K562 (cell line): ENCODE measurements around the gene TMEM19. TPM values are rescaled to one million over a fixed set of nuclear protein-coding genes. Genes with fewer than 3 reads are reported as not detected.

Source experiments
- ATAC-seq: fragments of 200-7000 bp; cut with Tn5 transposase; 3 replicates; pipeline ENCODE4 v1.9.1; 2020; ENCODE audit warnings: moderate library complexity
- BruUV-seq: library from RNA; stranded (reverse); fragments of 400-500 nt; replicated peaks from 2 replicates; lab custom pipeline; 2021; lab: Mats Ljungman, UMichigan
- CTCF ChIA-PET: fragments of 300-600 bp; formaldehyde crosslinking; extraction: SDS; loops from one replicate; lab custom pipeline; 2021; ENCODE audit warnings: low intra/inter-chr PET ratio; lab: Yijun Ruan, JAX
- POLR2A ChIA-PET: fragments of 300-600, 350-650 bp; sonication (Branson Sonifier 250); formaldehyde crosslinking; extraction: SDS; loops from one replicate; lab custom pipeline; 2021; ENCODE audit warnings: antibody characterized with exemption, inconsistent platforms; lab: Yijun Ruan, JAX
- DNase-seq, 4 experiments: peaks; one replicate each; pipeline versions ENCODE4 v3.0.0 to v3.0.0-alpha.2; 2011 to 2018; ENCODE audit warnings: low spot score in 3 of 4, mixed read lengths in 3 of 4; ENCODE audit errors: extremely low read depth in 1 of 4
- FAIRE-seq: peaks from 2 replicates; lab custom pipeline; 2011; peaks lifted over from hg19 to GRCh38; lab: Jason Lieb, UNC
- H2AFZ ChIP-seq: 2 replicates; pipeline ENCODE4 v1.6.0; 2011; ENCODE audit warnings: low read depth, low read length, control low read depth, inconsistent platforms
- H3K27ac ChIP-seq: fragments of 200-600 bp; 3 replicates; pipeline ENCODE4 v1.8.0; 2011; ENCODE audit warnings: low read depth, mild to moderate bottlenecking, control low read depth, inconsistent platforms, low read length, moderate library complexity, mixed read lengths; ENCODE audit errors: extremely low read depth
- H3K27me3 ChIP-seq, 2 experiments: fragments of 300-600 bp in 1 of 2; 2 replicates in 1 of 2; 3 replicates in 1 of 2; pipeline versions ENCODE4 v1.6.0 to v1.8.0; 2011; ENCODE audit warnings: inconsistent platforms in 2 of 2, low read length in 2 of 2, mild to moderate bottlenecking in 1 of 2, mixed read lengths in 1 of 2, moderate library complexity in 1 of 2; ENCODE audit not compliant: control insufficient read depth in 2 of 2, insufficient read depth in 2 of 2
- H3K36me3 ChIP-seq: fragments of 300-600 bp; 3 replicates; pipeline ENCODE4 v1.8.0; 2011; ENCODE audit warnings: mild to moderate bottlenecking, low read length, inconsistent platforms; ENCODE audit not compliant: control insufficient read depth, insufficient read depth
- H3K4me1 ChIP-seq, 2 experiments: fragments of 200-600 bp in 1 of 2; replicated peaks in 1 of 2; 2 replicates in 1 of 2; 3 replicates in 1 of 2; pipeline versions ENCODE4 v1.5.1 to v1.8.0; 2011; ENCODE audit warnings: inconsistent platforms in 2 of 2, low read length in 2 of 2, mild to moderate bottlenecking in 1 of 2, mixed read lengths in 1 of 2, moderate library complexity in 1 of 2; ENCODE audit not compliant: control insufficient read depth in 2 of 2, insufficient read depth in 2 of 2
- H3K4me2 ChIP-seq: 2 replicates; pipeline ENCODE4 v1.6.1; 2011; ENCODE audit warnings: low read length, control low read depth, inconsistent platforms, mixed read lengths; ENCODE audit not compliant: insufficient read depth
- H3K4me3 ChIP-seq: fragments of 200-600 bp; sonication (generic), shearing (Covaris generic); 2 replicates; pipeline ENCODE4 v1.5.1; 2016; ENCODE audit warnings: control low read depth, inconsistent platforms
- H3K79me2 ChIP-seq: fragments of 200-600 bp; 3 replicates; pipeline ENCODE4 v1.8.0; 2011; ENCODE audit warnings: low read length, inconsistent platforms; ENCODE audit not compliant: control insufficient read depth, insufficient read depth
- H3K9ac ChIP-seq, 2 experiments: 2 replicates each; pipeline versions ENCODE4 v1.6.0 to v1.6.1; 2011; ENCODE audit warnings: low read depth in 2 of 2, low read length in 2 of 2, control low read depth in 1 of 2, inconsistent platforms in 1 of 2, mild to moderate bottlenecking in 1 of 2, mixed read lengths in 1 of 2; ENCODE audit not compliant: insufficient read depth in 1 of 2
- H3K9me1 ChIP-seq: one replicate; pipeline ENCODE4 v1.6.0; 2011; ENCODE audit warnings: inconsistent platforms, mild to moderate bottlenecking, low read length, moderate library complexity; ENCODE audit not compliant: control insufficient read depth, insufficient read depth
- H3K9me3 ChIP-seq: replicated peaks from 2 replicates; pipeline ENCODE4 v1.5.1; 2011; ENCODE audit warnings: low read depth, low read length, inconsistent platforms; ENCODE audit not compliant: control insufficient read depth, insufficient read depth
- H4K20me1 ChIP-seq: replicated peaks from 2 replicates; pipeline ENCODE4 v1.6.1; 2011; ENCODE audit warnings: low read length, inconsistent platforms, mixed read lengths; ENCODE audit not compliant: control insufficient read depth, insufficient read depth
- CAMTA2 ChIP-seq: fragments of 250-450 bp; sonication (Bioruptor Pico); conservative IDR thresholded peaks from 2 replicates; pipeline ENCODE4 v1.5.1; 2022
- ELK1 ChIP-seq: sonication (generic); formaldehyde crosslinking; IDR thresholded peaks from 2 replicates; pipeline ENCODE4 v1.8.1; 2022; ENCODE audit warnings: missing genetic modification reagents
- HMG20B ChIP-seq: fragments of 250-450 bp; sonication (Bioruptor Pico); IDR thresholded peaks from 2 replicates; pipeline ENCODE4 v1.5.0; 2021; ENCODE audit warnings: mild to moderate bottlenecking
- HNRNPUL1 ChIP-seq: fragments of 200-400 bp; formaldehyde crosslinking; IDR thresholded peaks from 2 replicates; pipeline ENCODE4 v1.6.1; 2017; ENCODE audit warnings: low read length
- MBD1 ChIP-seq: fragments of 250-450 bp; sonication (Bioruptor Pico); IDR thresholded peaks from 2 replicates; pipeline ENCODE4 v1.8.0; 2022; ENCODE audit warnings: inconsistent platforms
- MEIS2 ChIP-seq: fragments of 450-650 bp; IDR thresholded peaks from 2 replicates; pipeline ENCODE4 v1.6.1; 2014; ENCODE audit warnings: mild to moderate bottlenecking; ENCODE audit not compliant: partially characterized antibody
- NR0B1 ChIP-seq: fragments of 450-650 bp; IDR thresholded peaks from one replicate; pipeline ENCODE4 v1.6.1; 2018; ENCODE audit warnings: mild to moderate bottlenecking, moderate library complexity; ENCODE audit not compliant: partially characterized antibody
- NR3C1 ChIP-seq: sonication (generic); formaldehyde crosslinking; IDR thresholded peaks from 2 replicates; pipeline ENCODE4 v1.8.1; 2022; ENCODE audit warnings: missing genetic modification reagents
- RBM17 ChIP-seq: fragments of 200-400 bp; formaldehyde crosslinking; IDR thresholded peaks from 2 replicates; pipeline ENCODE4 v1.6.1; 2017; ENCODE audit warnings: low read depth, mild to moderate bottlenecking, low read length, borderline replicate concordance
- SRSF7 ChIP-seq: fragments of 200-400 bp; formaldehyde crosslinking; optimal IDR thresholded peaks from 2 replicates; pipeline ENCODE3; 2017; ENCODE audit warnings: mild to moderate bottlenecking, low read depth, low read length
- TEAD4 ChIP-seq, 2 experiments: sonication (generic) in 1 of 2; formaldehyde crosslinking in 1 of 2; IDR thresholded peaks; 2 replicates each; pipeline versions ENCODE4 v1.6.1 to v1.8.0; 2012 to 2022; ENCODE audit warnings: borderline replicate concordance in 1 of 2, inconsistent platforms in 1 of 2, low read length in 1 of 2, mild to moderate bottlenecking in 1 of 2, missing genetic modification reagents in 1 of 2
- ZNF140 ChIP-seq: fragments of 250-450 bp; sonication (Bioruptor Pico); IDR thresholded peaks from 2 replicates; pipeline ENCODE4 v1.8.0; 2021; ENCODE audit warnings: moderate library complexity, mild to moderate bottlenecking, inconsistent platforms
- ZNF146 ChIP-seq: IDR thresholded peaks from one replicate; pipeline ENCODE4 v1.6.1; 2018; ENCODE audit warnings: missing compliant biosample characterization; ENCODE audit not compliant: unreplicated experiment
- ZNF280A ChIP-seq: fragments of 450-650 bp; IDR thresholded peaks from 2 replicates; pipeline ENCODE4 v1.6.1; 2018; ENCODE audit warnings: mild to moderate bottlenecking, low read depth; ENCODE audit not compliant: partially characterized antibody
- ZNF830 ChIP-seq: fragments of 250-450 bp; sonication (Bioruptor Pico); IDR thresholded peaks from 2 replicates; pipeline ENCODE4 v1.5.0; 2021; ENCODE audit warnings: mild to moderate bottlenecking
- WGBS: fragments of 100-300 bp; shearing (Covaris generic); methylation state at CpG from one replicate; pipeline ENCODE4 v1.1.6; 2016; ENCODE audit warnings: low coverage, mixed read lengths; ENCODE audit not compliant: insufficient coverage; ENCODE audit errors: missing lambda C conversion rate; 5-methylcytosine and 5-hydroxymethylcytosine counted together
- in situ Hi-C: fragments of 300-500 bp; cut with MboI; formaldehyde crosslinking; loops from 4 replicates; pipeline ENCODE4 v1.15.0; 2018; ENCODE audit warnings: inconsistent platforms, mixed read lengths
- intact Hi-C: fragments of 100-400 bp; cut with micrococcal nuclease; formaldehyde crosslinking; loops from 2 replicates; pipeline ENCODE4 v1.14.2; 2022
- polyA plus RNA-seq, 8 experiments: library from polyadenylated mRNA; depleted of rRNA in 4 of 8; stranded (reverse) in 5 of 8; unstranded in 3 of 8; fragments of >200 nt; fragmentation: Nextera tagmentation in 2 of 8; fragmentation: Illumina TruSeq in 1 of 8; extraction: Ambion mirVana in 2 of 8; extraction: Trizol in 1 of 8; gene quantifications; 2 replicates each; pipeline versions ENCODE4 v1.2.1 to v1.2.3, GENCODE V29; 2011 to 2014; ENCODE audit warnings: inconsistent platforms in 1 of 8, missing spikeins in 1 of 8
- total RNA-seq, 7 experiments: library from RNA; depleted of rRNA in 6 of 7; stranded (reverse); fragments of >200 nt in 6 of 7; fragmentation: Illumina TruSeq in 2 of 7; extraction: Trizol in 2 of 7; gene quantifications; 2 replicates each; pipeline versions ENCODE4 v1.2.1 to v1.2.3, GENCODE V29; 2011 to 2021; ENCODE audit warnings: low replicate concordance in 1 of 7

TMEM19 gene
- total and polyA plus RNA-seq, 9 of the 15 experiments (the other 6 are each of a cell fraction or from before 2014, with no cell fraction given): 8.2 to 24.2 (median 17.2) TPM

- FAIRE-seq (no peak), ATAC-seq (no peak), DNase-seq (no peak)
- H3K27me3 ChIP-seq: no peaks in the 10 kb centered on the region
- H2AFZ ChIP-seq: no peak overlapping the region
- H3K4me3 ChIP-seq: no peak overlapping the region
- WGBS: 73% methylated on average over 3 of the region's 4 CpGs
- H3K9me1 ChIP-seq: no peaks in the 10 kb centered on the region
- no peaks in the 10 kb centered on the region for H3K9me3 ChIP-seq
- H3K36me3 ChIP-seq: peaks cover 3% of the 10 kb centered on the region; the same call in 1 of the 3 replicates
- in situ Hi-C loops: no loop called here
- no peak overlapping the region for H3K4me2 ChIP-seq
- peaks cover 20% of the 10 kb centered on the region for H3K79me2 ChIP-seq
- POLR2A ChIA-PET: no interaction called here
- no peak overlapping the region for H3K27ac ChIP-seq
- intact Hi-C loops: no loop called here
- CTCF ChIA-PET: no interaction called here
- H3K9ac ChIP-seq: no peak overlapping the region
- no TSS peak for BruUV-seq
- H3K4me1 ChIP-seq: peaks cover 4 to 5% of the 10 kb centered on the region in 2 experiments; a peak in 2 of 5 replicates
- H4K20me1 ChIP-seq: no peaks in the 10 kb centered on the region
- TF ChIP-seq RBM17: no peak
- TF ChIP-seq NR0B1: no peak
- TF ChIP-seq CAMTA2 (CRISPR knock-in tag): no peak
- TF ChIP-seq MEIS2: no peak
- TF ChIP-seq ZNF280A: no peak
- TF ChIP-seq ZNF146: no peak
- TF ChIP-seq ZNF830 (CRISPR knock-in tag): no peak
- TF ChIP-seq HMG20B (CRISPR knock-in tag): no peak
- no peak for TF ChIP-seq ELK1 (CRISPR knock-in tag)
- TF ChIP-seq SRSF7: no peak
- no peak for TF ChIP-seq MBD1 (CRISPR knock-in tag)
- TF ChIP-seq HNRNPUL1: no peak
- no peak for TF ChIP-seq ZNF140 (CRISPR knock-in tag)
- no peak for TF ChIP-seq TEAD4 (IDR thresholded peaks at IDR 0.05; ENCODE audit: low read length)
- TF ChIP-seq TEAD4 (CRISPR knock-in tag; IDR thresholded peaks at IDR 0.05; ENCODE audit: borderline replicate concordance): no peak
- TF ChIP-seq NR3C1: no peak
Measured at GRCh38 chr12:71691504-71692129, 5.7 kb downstream of the TMEM19 start.
